ENCODE data around the gene QPCTL. TPM values are rescaled to one million over a fixed set of nuclear protein-coding genes. Genes with fewer than 3 reads are reported as not detected.

Gene QPCTL
- total and polyA plus RNA-seq, 2 of the 13 experiments (the other 11 are each of a cell fraction or from before 2014, with no cell fraction given): 16.0 to 19.1 TPM

DNA sequence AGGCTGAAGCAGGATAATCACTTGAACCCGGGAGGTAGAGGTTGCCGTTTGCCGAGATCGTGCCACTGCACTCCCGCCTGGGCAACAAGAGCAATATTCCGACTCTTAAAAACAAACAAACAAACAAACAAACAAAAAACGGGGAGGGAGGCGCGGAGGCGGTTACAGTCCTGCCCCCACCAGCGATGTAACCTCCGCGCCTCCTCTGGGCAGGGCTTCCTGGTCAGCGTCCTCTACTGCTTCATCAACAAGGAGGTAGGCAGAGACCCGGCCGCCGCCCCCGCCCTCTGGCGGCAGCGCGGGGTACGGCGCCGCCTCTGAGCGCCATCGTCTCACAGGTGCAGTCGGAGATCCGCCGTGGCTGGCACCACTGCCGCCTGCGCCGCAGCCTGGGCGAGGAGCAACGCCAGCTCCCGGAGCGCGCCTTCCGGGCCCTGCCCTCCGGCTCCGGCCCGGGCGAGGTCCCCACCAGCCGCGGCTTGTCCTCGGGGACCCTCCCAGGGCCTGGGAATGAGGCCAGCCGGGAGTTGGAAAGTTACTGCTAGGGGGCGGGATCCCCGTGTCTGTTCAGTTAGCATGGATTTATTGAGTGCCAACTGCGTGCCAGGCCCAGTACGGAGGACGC, 11.0 kb upstream of the QPCTL start (continued):
- TF ChIP-seq, protein P1, sequence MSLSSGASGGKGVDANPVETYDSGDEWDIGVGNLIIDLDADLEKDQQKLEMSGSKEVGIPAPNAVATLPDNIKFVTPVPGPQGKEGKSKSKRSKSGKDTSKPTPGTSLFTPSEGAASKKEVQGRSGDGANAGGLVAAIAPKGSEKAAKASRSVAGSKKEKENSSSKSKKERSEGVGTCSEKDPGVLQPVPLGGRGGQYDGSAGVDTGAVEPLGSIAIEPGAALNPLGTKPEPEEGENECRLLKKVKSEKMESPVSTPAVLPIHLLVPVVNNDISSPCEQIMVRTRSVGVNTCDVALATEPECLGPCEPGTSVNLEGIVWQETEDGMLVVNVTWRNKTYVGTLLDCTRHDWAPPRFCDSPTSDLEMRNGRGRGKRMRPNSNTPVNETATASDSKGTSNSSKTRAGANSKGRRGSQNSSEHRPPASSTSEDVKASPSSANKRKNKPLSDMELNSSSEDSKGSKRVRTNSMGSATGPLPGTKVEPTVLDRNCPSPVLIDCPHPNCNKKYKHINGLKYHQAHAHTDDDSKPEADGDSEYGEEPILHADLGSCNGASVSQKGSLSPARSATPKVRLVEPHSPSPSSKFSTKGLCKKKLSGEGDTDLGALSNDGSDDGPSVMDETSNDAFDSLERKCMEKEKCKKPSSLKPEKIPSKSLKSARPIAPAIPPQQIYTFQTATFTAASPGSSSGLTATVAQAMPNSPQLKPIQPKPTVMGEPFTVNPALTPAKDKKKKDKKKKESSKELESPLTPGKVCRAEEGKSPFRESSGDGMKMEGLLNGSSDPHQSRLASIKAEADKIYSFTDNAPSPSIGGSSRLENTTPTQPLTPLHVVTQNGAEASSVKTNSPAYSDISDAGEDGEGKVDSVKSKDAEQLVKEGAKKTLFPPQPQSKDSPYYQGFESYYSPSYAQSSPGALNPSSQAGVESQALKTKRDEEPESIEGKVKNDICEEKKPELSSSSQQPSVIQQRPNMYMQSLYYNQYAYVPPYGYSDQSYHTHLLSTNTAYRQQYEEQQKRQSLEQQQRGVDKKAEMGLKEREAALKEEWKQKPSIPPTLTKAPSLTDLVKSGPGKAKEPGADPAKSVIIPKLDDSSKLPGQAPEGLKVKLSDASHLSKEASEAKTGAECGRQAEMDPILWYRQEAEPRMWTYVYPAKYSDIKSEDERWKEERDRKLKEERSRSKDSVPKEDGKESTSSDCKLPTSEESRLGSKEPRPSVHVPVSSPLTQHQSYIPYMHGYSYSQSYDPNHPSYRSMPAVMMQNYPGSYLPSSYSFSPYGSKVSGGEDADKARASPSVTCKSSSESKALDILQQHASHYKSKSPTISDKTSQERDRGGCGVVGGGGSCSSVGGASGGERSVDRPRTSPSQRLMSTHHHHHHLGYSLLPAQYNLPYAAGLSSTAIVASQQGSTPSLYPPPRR (CRISPR knock-in tag; IDR thresholded peaks at IDR 0.05; ENCODE audit: borderline replicate concordance): no peak
- TF ChIP-seq YEATS2 (CRISPR knock-in tag; IDR thresholded peaks at IDR 0.05; ENCODE audit: borderline replicate concordance) (peak; percentile 52; the same call in 1 of the 2 replicates), ATM (IDR thresholded peaks at IDR 0.05; ENCODE audit: borderline replicate concordance) (no peak), PTBP1 (IDR thresholded peaks at IDR 0.05; ENCODE audit: low read depth, low read length, poor library complexity, severe bottlenecking) (no peak), REPIN1 (CRISPR knock-in tag; IDR thresholded peaks at IDR 0.05; ENCODE audit: borderline replicate concordance, low read depth) (peak; percentile 77), CHD4 (IDR thresholded peaks at IDR 0.05; ENCODE audit: borderline replicate concordance, low read length) (no peak), ZNF891 (CRISPR knock-in tag; IDR thresholded peaks at IDR 0.05) (no peak), ZNF180 (CRISPR knock-in tag; IDR thresholded peaks at IDR 0.05; ENCODE audit: borderline replicate concordance, low read depth) (no peak), HNRNPK (IDR thresholded peaks at IDR 0.05; ENCODE audit: low read depth, low read length, poor library complexity, severe bottlenecking) (no peak), YEATS4 (CRISPR knock-in tag; IDR thresholded peaks at IDR 0.05; ENCODE audit: borderline replicate concordance) (no peak; the same call in 1 of the 2 replicates), RXRB (CRISPR knock-in tag; IDR thresholded peaks at IDR 0.05; ENCODE audit: borderline replicate concordance) (0 out of 2 replicates have a peak, but pooled peaks have one; percentile 41), ZNF703 (CRISPR knock-in tag; IDR thresholded peaks at IDR 0.05; ENCODE audit: borderline replicate concordance) (no peak), IRF1 (CRISPR knock-in tag; IDR thresholded peaks at IDR 0.05; ENCODE audit: low read depth) (no peak), ZSCAN25 (CRISPR knock-in tag; IDR thresholded peaks at IDR 0.05) (no peak), ZNF263 (CRISPR knock-in tag; IDR thresholded peaks at IDR 0.05) (no peak), ZNF790 (CRISPR knock-in tag; IDR thresholded peaks at IDR 0.05; ENCODE audit: borderline replicate concordance) (no peak), ZNF224 (CRISPR knock-in tag; IDR thresholded peaks at IDR 0.05) (no peak), HES4 (CRISPR knock-in tag; IDR thresholded peaks at IDR 0.05; ENCODE audit: borderline replicate concordance) (no peak), ZNF879 (CRISPR knock-in tag; IDR thresholded peaks at IDR 0.05) (no peak)
- TF ChIP-seq, protein P2, sequence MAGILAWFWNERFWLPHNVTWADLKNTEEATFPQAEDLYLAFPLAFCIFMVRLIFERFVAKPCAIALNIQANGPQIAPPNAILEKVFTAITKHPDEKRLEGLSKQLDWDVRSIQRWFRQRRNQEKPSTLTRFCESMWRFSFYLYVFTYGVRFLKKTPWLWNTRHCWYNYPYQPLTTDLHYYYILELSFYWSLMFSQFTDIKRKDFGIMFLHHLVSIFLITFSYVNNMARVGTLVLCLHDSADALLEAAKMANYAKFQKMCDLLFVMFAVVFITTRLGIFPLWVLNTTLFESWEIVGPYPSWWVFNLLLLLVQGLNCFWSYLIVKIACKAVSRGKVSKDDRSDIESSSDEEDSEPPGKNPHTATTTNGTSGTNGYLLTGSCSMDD (CRISPR knock-in tag; IDR thresholded peaks at IDR 0.05): no peak
- TF ChIP-seq, protein P3, sequence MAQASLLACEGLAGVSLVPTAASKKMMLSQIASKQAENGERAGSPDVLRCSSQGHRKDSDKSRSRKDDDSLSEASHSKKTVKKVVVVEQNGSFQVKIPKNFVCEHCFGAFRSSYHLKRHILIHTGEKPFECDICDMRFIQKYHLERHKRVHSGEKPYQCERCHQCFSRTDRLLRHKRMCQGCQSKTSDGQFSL (CRISPR knock-in tag; IDR thresholded peaks at IDR 0.05): no peak
- TF ChIP-seq, protein P4, sequence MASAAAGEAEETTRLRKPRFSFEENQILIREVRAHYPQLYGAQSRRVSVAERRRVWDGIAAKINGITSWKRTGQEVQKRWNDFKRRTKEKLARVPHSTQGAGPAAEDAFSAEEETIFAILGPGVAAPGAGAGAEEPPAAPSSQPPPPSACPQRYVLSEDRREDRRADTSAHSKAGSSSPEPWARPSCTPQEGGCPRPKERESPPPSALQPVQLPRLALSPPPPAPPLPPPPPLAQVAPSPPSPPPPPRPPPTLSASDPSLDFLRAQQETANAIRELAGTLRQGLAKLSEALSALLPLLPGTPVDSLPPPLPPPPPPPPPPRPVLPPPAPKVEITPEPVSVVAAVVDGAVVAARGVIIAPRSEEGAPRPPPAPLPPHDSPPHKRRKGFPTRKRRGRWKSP (CRISPR knock-in tag; IDR thresholded peaks at IDR 0.05): no peak; the same call in 1 of the 2 replicates
